Measurements from ENCODE around the gene ANKRD23. TPM values are rescaled to one million over a fixed set of nuclear protein-coding genes. Genes with fewer than 3 reads are reported as not detected.

The ANKRD23 gene
- polyA plus RNA-seq, 1 of the 3 experiments (the other 2 are of a cell fraction), result 3.1 TPM

DNA sequence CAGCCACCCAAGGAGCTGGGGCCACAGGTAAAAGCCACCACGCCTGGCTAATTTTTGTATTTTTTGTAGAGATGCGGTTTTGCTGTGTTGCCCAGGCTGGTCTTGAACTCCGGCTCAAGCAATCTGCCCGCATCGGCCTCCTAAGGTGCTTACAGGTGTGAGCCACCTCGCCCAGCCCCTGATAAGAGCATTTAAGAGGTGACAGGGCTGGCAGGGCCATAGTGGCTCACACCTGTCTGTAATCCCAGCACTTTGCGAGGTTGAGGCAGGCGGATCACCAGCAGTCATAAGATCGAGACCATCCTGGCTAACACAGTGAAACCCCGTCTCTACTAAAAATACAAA, 36.7 kb downstream of the ANKRD23 start:
- POLR2A ChIA-PET, result no interaction called here
- TF ChIP-seq EZH2phosphoT487 (IDR thresholded peaks at IDR 0.05; ENCODE audit: borderline replicate concordance, low read depth), result no peak
- TF ChIP-seq RXRA (IDR thresholded peaks at IDR 0.05; ENCODE audit: borderline replicate concordance, low read depth), result no peak
- TF ChIP-seq GABPA (IDR thresholded peaks at IDR 0.05; ENCODE audit: low read depth), result no peak
- no peak for TF ChIP-seq TEAD4 (IDR thresholded peaks at IDR 0.05; ENCODE audit: borderline replicate concordance, insufficient read depth)
- TF ChIP-seq, protein P1, sequence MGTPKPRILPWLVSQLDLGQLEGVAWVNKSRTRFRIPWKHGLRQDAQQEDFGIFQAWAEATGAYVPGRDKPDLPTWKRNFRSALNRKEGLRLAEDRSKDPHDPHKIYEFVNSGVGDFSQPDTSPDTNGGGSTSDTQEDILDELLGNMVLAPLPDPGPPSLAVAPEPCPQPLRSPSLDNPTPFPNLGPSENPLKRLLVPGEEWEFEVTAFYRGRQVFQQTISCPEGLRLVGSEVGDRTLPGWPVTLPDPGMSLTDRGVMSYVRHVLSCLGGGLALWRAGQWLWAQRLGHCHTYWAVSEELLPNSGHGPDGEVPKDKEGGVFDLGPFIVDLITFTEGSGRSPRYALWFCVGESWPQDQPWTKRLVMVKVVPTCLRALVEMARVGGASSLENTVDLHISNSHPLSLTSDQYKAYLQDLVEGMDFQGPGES (IDR thresholded peaks at IDR 0.05; ENCODE audit: low read depth, low read length), result no peak
- TF ChIP-seq, protein P2, sequence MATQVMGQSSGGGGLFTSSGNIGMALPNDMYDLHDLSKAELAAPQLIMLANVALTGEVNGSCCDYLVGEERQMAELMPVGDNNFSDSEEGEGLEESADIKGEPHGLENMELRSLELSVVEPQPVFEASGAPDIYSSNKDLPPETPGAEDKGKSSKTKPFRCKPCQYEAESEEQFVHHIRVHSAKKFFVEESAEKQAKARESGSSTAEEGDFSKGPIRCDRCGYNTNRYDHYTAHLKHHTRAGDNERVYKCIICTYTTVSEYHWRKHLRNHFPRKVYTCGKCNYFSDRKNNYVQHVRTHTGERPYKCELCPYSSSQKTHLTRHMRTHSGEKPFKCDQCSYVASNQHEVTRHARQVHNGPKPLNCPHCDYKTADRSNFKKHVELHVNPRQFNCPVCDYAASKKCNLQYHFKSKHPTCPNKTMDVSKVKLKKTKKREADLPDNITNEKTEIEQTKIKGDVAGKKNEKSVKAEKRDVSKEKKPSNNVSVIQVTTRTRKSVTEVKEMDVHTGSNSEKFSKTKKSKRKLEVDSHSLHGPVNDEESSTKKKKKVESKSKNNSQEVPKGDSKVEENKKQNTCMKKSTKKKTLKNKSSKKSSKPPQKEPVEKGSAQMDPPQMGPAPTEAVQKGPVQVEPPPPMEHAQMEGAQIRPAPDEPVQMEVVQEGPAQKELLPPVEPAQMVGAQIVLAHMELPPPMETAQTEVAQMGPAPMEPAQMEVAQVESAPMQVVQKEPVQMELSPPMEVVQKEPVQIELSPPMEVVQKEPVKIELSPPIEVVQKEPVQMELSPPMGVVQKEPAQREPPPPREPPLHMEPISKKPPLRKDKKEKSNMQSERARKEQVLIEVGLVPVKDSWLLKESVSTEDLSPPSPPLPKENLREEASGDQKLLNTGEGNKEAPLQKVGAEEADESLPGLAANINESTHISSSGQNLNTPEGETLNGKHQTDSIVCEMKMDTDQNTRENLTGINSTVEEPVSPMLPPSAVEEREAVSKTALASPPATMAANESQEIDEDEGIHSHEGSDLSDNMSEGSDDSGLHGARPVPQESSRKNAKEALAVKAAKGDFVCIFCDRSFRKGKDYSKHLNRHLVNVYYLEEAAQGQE (IDR thresholded peaks at IDR 0.05; ENCODE audit: low read depth, low read length), result no peak
- no peak for TF ChIP-seq SMC3 (IDR thresholded peaks at IDR 0.05; ENCODE audit: low read depth, low read length)
- TF ChIP-seq, protein P3, sequence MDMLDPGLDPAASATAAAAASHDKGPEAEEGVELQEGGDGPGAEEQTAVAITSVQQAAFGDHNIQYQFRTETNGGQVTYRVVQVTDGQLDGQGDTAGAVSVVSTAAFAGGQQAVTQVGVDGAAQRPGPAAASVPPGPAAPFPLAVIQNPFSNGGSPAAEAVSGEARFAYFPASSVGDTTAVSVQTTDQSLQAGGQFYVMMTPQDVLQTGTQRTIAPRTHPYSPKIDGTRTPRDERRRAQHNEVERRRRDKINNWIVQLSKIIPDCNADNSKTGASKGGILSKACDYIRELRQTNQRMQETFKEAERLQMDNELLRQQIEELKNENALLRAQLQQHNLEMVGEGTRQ (IDR thresholded peaks at IDR 0.05; ENCODE audit: borderline replicate concordance, low read depth, low read length), result no peak
- TF ChIP-seq TAF1 (IDR thresholded peaks at IDR 0.05; ENCODE audit: borderline replicate concordance, low read depth, low read length), result no peak
- TF ChIP-seq MXI1 (IDR thresholded peaks at IDR 0.05; ENCODE audit: low read depth, low read length), result no peak
- no peak for TF ChIP-seq FOXJ3 (CRISPR knock-in tag; IDR thresholded peaks at IDR 0.05)
- no peak for TF ChIP-seq TCF12 (IDR thresholded peaks at IDR 0.05)
- TF ChIP-seq, protein P4, sequence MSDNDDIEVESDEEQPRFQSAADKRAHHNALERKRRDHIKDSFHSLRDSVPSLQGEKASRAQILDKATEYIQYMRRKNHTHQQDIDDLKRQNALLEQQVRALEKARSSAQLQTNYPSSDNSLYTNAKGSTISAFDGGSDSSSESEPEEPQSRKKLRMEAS (IDR thresholded peaks at IDR 0.05; ENCODE audit: low read depth), result no peak
- no peak for TF ChIP-seq YY1 (IDR thresholded peaks at IDR 0.05; ENCODE audit: low read depth)
- no peak for TF ChIP-seq CHD2 (IDR thresholded peaks at IDR 0.05; ENCODE audit: low read length, partially characterized antibody)
- no peak for TF ChIP-seq GATA2 (CRISPR knock-in tag; IDR thresholded peaks at IDR 0.05)
- 99% methylated on average over 10 of the region's 10 CpGs for WGBS (ENCODE audit: low lambda C conversion rate)

More for the DNA sequence above, 36.7 kb downstream of the ANKRD23 start:
- DNase-seq, result no peak
- CTCF ChIA-PET, result interaction anchor here (0.8 to 1.5 kb wide), 2 partner anchors 9 to 257 kb away, joined by 3 to 6 read pairs; partner anchors contain the start of gene CNNM3
- H3K27ac ChIP-seq (ENCODE audit: low read depth in 2 of 2, low read length in 1 of 2), result no peak overlapping the region
- no peaks in the 10 kb centered on the region for H3K79me2 ChIP-seq (ENCODE audit: insufficient read depth)
- H2AFZ ChIP-seq (ENCODE audit: low read depth), result no peak overlapping the region
- H3K4me1 ChIP-seq (ENCODE audit: control insufficient read depth in 1 of 2, insufficient read depth in 2 of 2, low read depth in 1 of 2, low read length in 1 of 2), result peaks cover 0 to 11% of the 10 kb centered on the region in 2 experiments; a peak in 1 of 4 replicates
- H3K9me2 ChIP-seq, result no peaks in the 10 kb centered on the region
- H3F3A ChIP-seq (replicated peaks; ENCODE audit: insufficient read depth), result no peaks in the 10 kb centered on the region
- H3K9ac ChIP-seq, result no peak overlapping the region
- H3K9me3 ChIP-seq, result no peaks in the 10 kb centered on the region
- H4K20me1 ChIP-seq (ENCODE audit: insufficient read depth), result no peaks in the 10 kb centered on the region
- peaks cover 0 to 2% of the 10 kb centered on the region in 2 experiments for H3K36me3 ChIP-seq (replicated peaks in 1 of 2; ENCODE audit: control insufficient read depth in 1 of 2, insufficient read depth in 2 of 2, low read length in 1 of 2)
- H3K4me2 ChIP-seq, result no peak overlapping the region
- no peak overlapping the region for H3K4me3 ChIP-seq (ENCODE audit: low read depth in 2 of 2, low read length in 1 of 2)
- H3K27me3 ChIP-seq (ENCODE audit: insufficient read depth), result no peaks in the 10 kb centered on the region
